NCI-H1930 (cell line): ENCODE results near the gene MT1E.
"Not testable (repeated sequence)": the region's sequence is repeated elsewhere in the genome, so short reads cannot be mapped to it uniquely, and the experiment has no call there.

Source experiments
- DNase-seq, 2 experiments: peaks; one replicate each; lab custom pipeline; 2025; lab: John Stamatoyannopoulos, UW

Gene MT1E

GRCh38 chr16:56625140-56625942 lies at the start of gene MT1E:
TSS of gene MT1E (plus strand) at chr16:56625781. CDS start at chr16:56625852, 71 bp downstream.
- no peak for DNase-seq

- peak; percentile 5 to 10 for DNase-seq
Measured at GRCh38 chr16:56576585-56577299, 48.8 kb upstream of the MT1E start.

- no peak for DNase-seq
Measured at GRCh38 chr16:56577300-56577625, 48.3 kb upstream of the MT1E start.

- DNase-seq = no peak
Measured at GRCh38 chr16:56580391-56581048, 45.1 kb upstream of the MT1E start.

GRCh38 chr16:56582911-56583310 lies 42.7 kb upstream of the MT1E start:
- not testable (repeated sequence) for DNase-seq

GRCh38 chr16:56583351-56584168 lies 42.0 kb upstream of the MT1E start:
- DNase-seq = no peak

GRCh38 chr16:56584276-56584675 lies 41.3 kb upstream of the MT1E start:
- no peak for DNase-seq

- no peak for DNase-seq
Measured at GRCh38 chr16:56588781-56589140, 36.8 kb upstream of the MT1E start.

- peak; percentile 26 to 29 for DNase-seq
Measured at GRCh38 chr16:56589141-56590039, 36.2 kb upstream of the MT1E start, which contains the start of gene MT3. TSS of gene MT3 (plus strand) at chr16:56589528. CDS start at chr16:56589591, 63 bp downstream.

- no peak for DNase-seq
Measured at GRCh38 chr16:56591377-56592060, 34.1 kb upstream of the MT1E start.

- DNase-seq = no peak
Measured at GRCh38 chr16:56593573-56594291, 31.8 kb upstream of the MT1E start.

- no peak for DNase-seq
Measured at GRCh38 chr16:56594292-56594619, 31.3 kb upstream of the MT1E start.

GRCh38 chr16:56600398-56600999 lies 25.1 kb upstream of the MT1E start:
- DNase-seq = no peak

GRCh38 chr16:56601325-56601724 lies 24.3 kb upstream of the MT1E start:
- DNase-seq = no peak

GRCh38 chr16:56603589-56603988 lies 22.0 kb upstream of the MT1E start:
- DNase-seq = no peak

- no peak for DNase-seq
Measured at GRCh38 chr16:56604966-56605365, 20.6 kb upstream of the MT1E start.

- DNase-seq = no peak
Measured at GRCh38 chr16:56605475-56605874, 20.1 kb upstream of the MT1E start.

GRCh38 chr16:56606071-56606475 lies 19.5 kb upstream of the MT1E start:
- no peak for DNase-seq

- DNase-seq = no peak
Measured at GRCh38 chr16:56606476-56607108, 19.0 kb upstream of the MT1E start.
